Measurements from ENCODE around the gene PIP4K2C.

The PIP4K2C gene

GRCh38 chr12:57625261-57626032, 34.5 kb downstream of the PIP4K2C start:
- no peak overlapping the region for H3K4me3 ChIP-seq (ENCODE audit: low read depth, low read length)
- TF ChIP-seq CTCF (IDR thresholded peaks at IDR 0.05; ENCODE audit: low read depth, low read length): no peak
- DNase-seq (ENCODE audit: low read depth, low spot score): no peak
- in situ Hi-C loops (cut with HindIII; ENCODE audit: low sequenced_read_pairs): no loop called here

GRCh38 chr12:57626111-57626920, 35.3 kb downstream of the PIP4K2C start:
- in situ Hi-C loops (cut with HindIII; ENCODE audit: low sequenced_read_pairs): no loop called here
- DNase-seq (ENCODE audit: low read depth, low spot score): no peak
- H3K4me3 ChIP-seq (ENCODE audit: low read depth, low read length): no peak overlapping the region
- no peak for TF ChIP-seq CTCF (IDR thresholded peaks at IDR 0.05; ENCODE audit: low read depth, low read length)

- DNase-seq (ENCODE audit: low read depth, low spot score): no peak
- TF ChIP-seq CTCF (IDR thresholded peaks at IDR 0.05; ENCODE audit: low read depth, low read length): no peak
- H3K4me3 ChIP-seq (ENCODE audit: low read depth, low read length): no peak overlapping the region
- in situ Hi-C loops (cut with HindIII; ENCODE audit: low sequenced_read_pairs): no loop called here
These were observed 36.0 kb downstream of the PIP4K2C start for GRCh38 chr12:57626921-57627445.

- peak; percentile 15 for TF ChIP-seq CTCF (IDR thresholded peaks at IDR 0.05; ENCODE audit: low read depth, low read length)
- DNase-seq (ENCODE audit: low read depth, low spot score): no peak
- H3K4me3 ChIP-seq (ENCODE audit: low read depth, low read length): no peak overlapping the region
- in situ Hi-C loops (cut with HindIII; ENCODE audit: low sequenced_read_pairs): no loop called here
These were observed 36.7 kb downstream of the PIP4K2C start for GRCh38 chr12:57627501-57628279.

GRCh38 chr12:57628280-57629191, 37.5 kb downstream of the PIP4K2C start:
- in situ Hi-C loops (cut with HindIII; ENCODE audit: low sequenced_read_pairs): no loop called here
- H3K4me3 ChIP-seq (ENCODE audit: low read depth, low read length): no peak overlapping the region
- no peak for TF ChIP-seq CTCF (IDR thresholded peaks at IDR 0.05; ENCODE audit: low read depth, low read length)
- no peak for DNase-seq (ENCODE audit: low read depth, low spot score)
